IMR-90 (cell line): ENCODE measurements around the gene AFG1L. TPM values are rescaled to one million over a fixed set of nuclear protein-coding genes. Genes with fewer than 3 reads are reported as not detected.

ENCODE experiments used
- ATAC-seq: fragments of 200-7000 bp; cut with Tn5 transposase; 2 replicates; pipeline ENCODE4 v1.9.1; 2020; ENCODE audit warnings: low read depth, mild to moderate bottlenecking, moderate library complexity
- BruUV-seq: library from RNA; stranded (reverse); fragments of 400-500 nt; replicated peaks from 2 replicates; lab custom pipeline; 2021; lab: Mats Ljungman, UMichigan
- CTCF ChIA-PET: fragments of 300-600 bp; formaldehyde crosslinking; extraction: SDS; loops from one replicate; lab custom pipeline; 2021; ENCODE audit warnings: antibody characterized with exemption; lab: Yijun Ruan, JAX
- POLR2A ChIA-PET: fragments of 300-600 bp; sonication (Branson Sonifier 250); formaldehyde crosslinking; loops from one replicate; lab custom pipeline; 2022; ENCODE audit warnings: antibody characterized with exemption; ENCODE audit not compliant: unreplicated experiment; lab: Charles Lee
- DNase-seq: peaks from one replicate; pipeline ENCODE4 v3.0.0; 2013
- H2AFZ ChIP-seq: replicated peaks from 2 replicates; pipeline ENCODE3; 2013; ENCODE audit warnings: low read length, mild to moderate bottlenecking; ENCODE audit not compliant: poor library complexity
- H2AK5ac ChIP-seq: 2 replicates; pipeline ENCODE4 v1.6.1; 2013; ENCODE audit warnings: low read depth, low read length, inconsistent platforms
- H2AK9ac ChIP-seq: replicated peaks from 2 replicates; pipeline ENCODE3; 2013; ENCODE audit warnings: mild to moderate bottlenecking, low read depth, low read length, moderate library complexity; ENCODE audit not compliant: poor library complexity
- H2BK120ac ChIP-seq: 2 replicates; pipeline ENCODE4 v1.6.1; 2013; ENCODE audit warnings: low read depth, low read length, inconsistent platforms
- H2BK15ac ChIP-seq: 3 replicates; pipeline ENCODE4 v1.6.1; 2013; ENCODE audit warnings: low read depth, low read length, inconsistent platforms
- H2BK20ac ChIP-seq: 2 replicates; pipeline ENCODE4 v1.6.1; 2013; ENCODE audit warnings: low read depth, mild to moderate bottlenecking, inconsistent platforms, low read length, moderate library complexity
- H2BK5ac ChIP-seq: 2 replicates; pipeline ENCODE4 v1.6.1; 2013; ENCODE audit warnings: mild to moderate bottlenecking, low read depth, low read length, inconsistent platforms; ENCODE audit not compliant: poor library complexity, severe bottlenecking
- H3K14ac ChIP-seq: replicated peaks from 2 replicates; pipeline ENCODE4 v1.6.1; 2013; ENCODE audit warnings: low read depth, low read length, inconsistent platforms
- H3K18ac ChIP-seq: 2 replicates; pipeline ENCODE4 v1.6.1; 2013; ENCODE audit warnings: low read depth, low read length, control low read depth
- H3K23ac ChIP-seq: 2 replicates; pipeline ENCODE4 v1.6.1; 2013; ENCODE audit warnings: low read depth, low read length, inconsistent platforms
- H3K27ac ChIP-seq: 2 replicates; pipeline ENCODE4 v1.5.1; 2013; ENCODE audit warnings: mild to moderate bottlenecking, control low read depth, low read length; ENCODE audit not compliant: insufficient read depth
- H3K27me3 ChIP-seq: 2 replicates; pipeline ENCODE4 v1.6.1; 2013; ENCODE audit warnings: low read length; ENCODE audit not compliant: control insufficient read depth, insufficient read depth
- H3K36me3 ChIP-seq: 2 replicates; pipeline ENCODE4 v1.6.1; 2013; ENCODE audit warnings: low read length, mixed read lengths; ENCODE audit not compliant: control insufficient read depth, insufficient read depth
- H3K4ac ChIP-seq: 2 replicates; pipeline ENCODE4 v1.6.1; 2013; ENCODE audit warnings: low read depth, low read length, inconsistent platforms
- H3K4me1 ChIP-seq: 2 replicates; pipeline ENCODE4 v1.6.1; 2013; ENCODE audit warnings: low read length, mixed read lengths; ENCODE audit not compliant: control insufficient read depth, insufficient read depth
- H3K4me2 ChIP-seq: 2 replicates; pipeline ENCODE4 v1.6.1; 2013; ENCODE audit warnings: low read depth, mild to moderate bottlenecking, control low read depth, low read length, moderate library complexity
- H3K4me3 ChIP-seq: 2 replicates; pipeline ENCODE4 v1.5.1; 2013; ENCODE audit warnings: low read depth, mild to moderate bottlenecking, control low read depth, low read length, moderate library complexity; ENCODE audit not compliant: insufficient read depth
- H3K56ac ChIP-seq: 2 replicates; pipeline ENCODE4 v1.6.1; 2013; ENCODE audit warnings: low read length, inconsistent platforms; ENCODE audit not compliant: insufficient read depth; ENCODE audit errors: extremely low read depth
- H3K79me1 ChIP-seq, 2 experiments: 2 replicates each; pipeline ENCODE4 v1.6.1; 2013; ENCODE audit warnings: low read length in 2 of 2, inconsistent platforms in 1 of 2, low read depth in 1 of 2
- H3K9ac ChIP-seq: 2 replicates; pipeline ENCODE4 v1.6.1; 2013; ENCODE audit warnings: low read depth, low read length, control low read depth
- H3K9me1 ChIP-seq: 2 replicates; pipeline ENCODE4 v1.6.1; 2013; ENCODE audit warnings: low read length, inconsistent platforms; ENCODE audit not compliant: insufficient read depth
- H3K9me3 ChIP-seq: 2 replicates; pipeline ENCODE4 v1.6.1; 2013; ENCODE audit warnings: low read length; ENCODE audit not compliant: control insufficient read depth, insufficient read depth
- H4K20me1 ChIP-seq: 2 replicates; pipeline ENCODE4 v1.6.1; 2013; ENCODE audit warnings: low read length, inconsistent platforms; ENCODE audit not compliant: insufficient read depth
- H4K5ac ChIP-seq: 2 replicates; pipeline ENCODE4 v1.6.1; 2013; ENCODE audit warnings: mild to moderate bottlenecking, low read depth, low read length, control low read depth
- H4K8ac ChIP-seq, 2 experiments: 2 replicates each; pipeline ENCODE4 v1.6.1; 2013; ENCODE audit warnings: low read depth in 2 of 2, low read length in 2 of 2, control low read depth in 1 of 2, inconsistent platforms in 1 of 2
- H4K91ac ChIP-seq: 2 replicates; pipeline ENCODE4 v1.6.1; 2013; ENCODE audit warnings: low read depth, low read length, inconsistent platforms; ENCODE audit not compliant: insufficient read depth
- CHD1 ChIP-seq: IDR thresholded peaks from 2 replicates; pipeline ENCODE4 v1.6.1; 2012; ENCODE audit warnings: low read depth, low read length, improper control_type of control experiment
- CTCF ChIP-seq: conservative IDR thresholded peaks from 2 replicates; pipeline ENCODE4 v1.5.1; 2012; ENCODE audit warnings: mild to moderate bottlenecking, low read depth, low read length, improper control_type of control experiment
- ELK1 ChIP-seq: fragments of 150-350 bp; IDR thresholded peaks from 2 replicates; pipeline ENCODE4 v1.6.1; 2016; ENCODE audit warnings: low read depth, mild to moderate bottlenecking, low read length, moderate library complexity, borderline replicate concordance
- MAFK ChIP-seq: IDR thresholded peaks from 2 replicates; pipeline ENCODE4 v1.6.1; 2012; ENCODE audit warnings: low read depth, low read length, improper control_type of control experiment
- POLR2A ChIP-seq: IDR thresholded peaks from 2 replicates; pipeline ENCODE4 v1.6.1; 2012; ENCODE audit warnings: mild to moderate bottlenecking, low read depth, low read length
- RAD21 ChIP-seq: IDR thresholded peaks from 2 replicates; pipeline ENCODE4 v1.6.1; 2012; ENCODE audit warnings: low read length, improper control_type of control experiment
- SMC3 ChIP-seq: fragments of 150-350 bp; IDR thresholded peaks from 2 replicates; pipeline ENCODE4 v1.6.1; 2016; ENCODE audit warnings: low read depth, mild to moderate bottlenecking, antibody characterized with exemption, low read length, moderate library complexity
- WGBS, 2 experiments: methylation state at CpG; one replicate each; pipeline versions ENCODE4 v1.1.5 to v1.1.7; 2013; ENCODE audit warnings: missing lambda C conversion rate in 2 of 2; ENCODE audit not compliant: insufficient read length in 1 of 2; ENCODE audit errors: extremely low coverage in 2 of 2; 5-methylcytosine and 5-hydroxymethylcytosine counted together
- dilution Hi-C: fragments of 300-500 bp; cut with HindIII; formaldehyde crosslinking; loops from one replicate; pipeline ENCODE4 v1.14.3; 2018; ENCODE audit warnings: low sequenced_read_pairs; ENCODE audit not compliant: unreplicated experiment
- in situ Hi-C: fragments of 300-500 bp; cut with MboI; formaldehyde crosslinking; loops from 3 replicates; pipeline ENCODE4 v1.14.3; 2019; ENCODE audit warnings: low sequenced_read_pairs, inconsistent platforms, mixed read lengths
- intact Hi-C: fragments of 100-400 bp; cut with micrococcal nuclease; formaldehyde crosslinking; loops from 2 replicates; pipeline ENCODE4 v1.10.0; 2022
- polyA plus RNA-seq, 3 experiments: library from polyadenylated mRNA; depleted of rRNA; stranded (reverse); fragments of >200 nt; gene quantifications; 2 replicates each; pipeline ENCODE4 v1.2.3, GENCODE V29; 2012; ENCODE audit warnings: low replicate concordance in 1 of 3
- total RNA-seq: library from RNA; depleted of rRNA; stranded (reverse); fragments of >200 nt; gene quantifications from 2 replicates; pipeline ENCODE4 v1.2.3, GENCODE V29; 2012

AFG1L gene
- total and polyA plus RNA-seq, 2 of the 4 experiments (the other 2 are of a cell fraction) = 1.0 to 2.0 TPM

GRCh38 chr6:108541843-108542759 is 247.2 kb downstream of the AFG1L start:
- in situ Hi-C loops = loop anchor here (5.0 to 25.0 kb wide), 4 partner anchors 295 to 845 kb away; partner anchors contain the start of gene CD164
- H3K18ac ChIP-seq = no peak overlapping the region
- intact Hi-C loops = loop anchor here (1.0 to 5.0 kb wide), 4 partner anchors 15 to 531 kb away; no protein-coding TSS in a partner anchor
- ATAC-seq (peak; percentile 86), DNase-seq (peak; percentile 87)
- H2BK15ac ChIP-seq = peak overlapping the region; percentile 7; the same call in 1 of the 3 replicates
- H2BK20ac ChIP-seq = no peak overlapping the region
- no peak overlapping the region for H3K14ac ChIP-seq
- H3K4me3 ChIP-seq = no peak overlapping the region
- no peak overlapping the region for H4K5ac ChIP-seq
- TF ChIP-seq CHD1 (no peak), ELK1 (no peak), SMC3 (peak; percentile 100), RAD21 (peak; percentile 100), MAFK (0 out of 2 replicates have a peak, but pooled peaks have one; percentile 18), POLR2A (peak; percentile 47; the same call in 1 of the 2 replicates), CTCF (peak; percentile 91)
- no peaks in the 10 kb centered on the region for H3K36me3 ChIP-seq
- no peak overlapping the region; the same call in 1 of the 2 replicates for H2BK120ac ChIP-seq
- ChIA-PET POLR2A (no interaction called here), CTCF (interaction anchor here (0.6 to 3.2 kb wide), 7 partner anchors 9 to 537 kb away, joined by 3 to 24 read pairs (median 4); no protein-coding TSS in a partner anchor)
- H2AK9ac ChIP-seq = peak overlapping the region; percentile 11
- no peaks in the 10 kb centered on the region for H4K20me1 ChIP-seq
- no peak overlapping the region for H3K56ac ChIP-seq
- no CpG with 5 or more reads among the region's 5 CpGs for WGBS, 2 experiments
- H3K9me3 ChIP-seq = no peaks in the 10 kb centered on the region
- BruUV-seq = no TSS peak
- H2AFZ ChIP-seq = peak overlapping the region; percentile 68
- no peak overlapping the region for H4K91ac ChIP-seq
- H3K9ac ChIP-seq = no peak overlapping the region
- H3K4ac ChIP-seq = peak overlapping the region; percentile 22
- no peaks in the 10 kb centered on the region for H3K27me3 ChIP-seq
- H3K23ac ChIP-seq = no peak overlapping the region
- no peaks in the 10 kb centered on the region for H3K79me1 ChIP-seq
- H2AK5ac ChIP-seq = 0 out of 2 replicates have a peak overlapping the region, but pooled peaks have one; percentile 10
- no peak overlapping the region for H3K27ac ChIP-seq
- 0 out of 2 replicates have a peak overlapping the region, but pooled peaks have one; percentile 4 for H3K4me2 ChIP-seq
- H4K8ac ChIP-seq = no peak overlapping the region
- H3K9me1 ChIP-seq = peaks cover 4% of the 10 kb centered on the region; the same call in 1 of the 2 replicates
- no peak overlapping the region for H2BK5ac ChIP-seq
- peaks cover 10% of the 10 kb centered on the region for H3K4me1 ChIP-seq
- dilution Hi-C loops = loop anchor here (25.0 kb wide), 1 partner anchor 520 kb away; no protein-coding TSS in a partner anchor
